ENCODE data around the gene HTR1B.

Gene HTR1B

DNA sequence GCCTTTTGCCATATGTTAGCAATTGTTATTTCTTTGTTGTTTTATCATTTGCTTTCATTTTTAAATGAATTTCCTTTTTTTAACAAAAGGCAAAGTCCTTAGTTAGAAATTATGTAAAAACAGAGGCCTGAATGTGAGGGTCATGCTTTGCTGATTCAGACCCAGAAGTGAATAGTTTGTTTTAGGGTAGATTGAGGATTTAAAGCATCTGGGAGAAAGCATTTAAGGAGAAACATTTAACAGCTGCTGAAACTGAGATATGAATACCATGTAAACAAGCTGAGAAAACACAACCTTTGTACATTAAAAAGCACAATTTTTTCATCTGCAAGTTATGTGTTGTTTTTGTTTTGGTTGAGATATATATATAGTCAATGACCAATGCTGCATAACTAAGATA lies 8.0 kb downstream of the HTR1B start:
- no peak for DNase-seq

DNA sequence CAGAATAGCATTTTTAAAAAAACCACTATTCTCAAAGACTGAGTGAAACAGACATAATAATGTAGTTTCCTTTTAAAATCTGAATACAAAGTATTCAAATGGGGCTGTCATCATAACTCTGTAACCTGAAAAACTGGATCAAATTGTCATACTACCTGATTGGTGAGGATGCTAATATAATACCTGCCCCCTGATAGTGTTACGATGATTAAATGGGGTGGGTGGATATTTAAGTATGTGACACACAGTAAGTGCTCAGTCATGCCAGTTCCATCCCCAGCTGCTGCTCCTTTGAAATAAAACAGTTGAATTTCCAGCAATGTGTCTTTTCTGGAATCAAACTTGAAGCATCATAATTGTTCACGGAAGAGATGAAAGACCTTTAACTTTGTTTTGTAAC lies 8.9 kb downstream of the HTR1B start:
- no peak for DNase-seq

DNA sequence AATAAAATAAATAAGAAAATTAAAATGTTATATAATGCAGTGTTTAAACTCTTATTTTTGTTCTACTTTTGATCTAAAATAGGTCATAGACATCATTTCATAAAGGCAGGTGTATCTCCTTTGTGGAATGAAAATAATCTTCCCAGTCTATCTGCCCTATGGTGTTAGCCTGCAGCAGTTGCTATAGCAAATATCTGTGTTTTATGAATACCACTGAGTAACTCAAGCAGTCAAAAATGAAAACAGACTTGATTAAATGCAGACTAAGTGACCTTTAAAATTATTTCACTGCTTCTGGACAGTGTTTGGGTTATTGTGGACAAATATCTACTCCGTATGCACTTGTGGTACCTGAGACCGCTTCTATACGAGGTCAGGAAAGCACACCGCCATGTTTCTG lies 11.8 kb downstream of the HTR1B start:
- DNase-seq, result no peak

DNA sequence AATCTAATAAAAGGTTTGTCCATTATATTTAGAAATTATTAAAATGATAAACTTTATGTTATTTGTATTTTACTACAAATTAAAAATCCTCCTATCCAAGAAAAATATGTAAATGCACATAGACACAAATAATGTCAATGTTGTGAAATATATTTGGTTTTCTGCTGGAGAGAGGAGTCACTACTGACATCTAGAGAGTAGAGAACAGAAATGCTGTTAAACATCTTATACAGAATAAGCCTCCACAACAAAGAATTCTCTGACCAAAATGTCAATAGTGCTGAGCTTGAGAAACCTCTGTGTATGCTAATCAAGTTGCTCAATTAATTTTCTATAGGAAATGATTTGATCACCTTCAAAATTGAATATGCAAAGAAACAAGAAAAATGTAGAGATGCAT lies 12.4 kb downstream of the HTR1B start:
- DNase-seq, result no peak

DNA sequence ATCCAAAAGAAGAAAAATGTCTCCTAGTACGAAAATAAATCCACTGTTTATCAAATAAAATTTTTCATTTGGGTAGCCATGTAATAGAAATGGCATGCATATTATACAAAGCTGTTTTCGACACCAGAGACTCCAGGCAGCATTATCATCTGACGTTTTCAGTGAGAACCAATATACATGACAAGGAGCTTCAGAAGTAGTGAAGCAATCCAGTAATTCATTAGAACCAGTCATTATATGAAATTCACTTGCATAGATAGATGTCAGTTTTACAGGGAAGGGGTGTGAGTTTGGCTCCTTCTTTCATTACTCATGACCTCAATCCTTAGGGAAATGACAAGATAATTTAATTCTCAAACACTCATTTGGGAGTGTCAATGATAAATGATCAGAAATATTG lies 14.7 kb downstream of the HTR1B start:
- DNase-seq, result no peak

DNA sequence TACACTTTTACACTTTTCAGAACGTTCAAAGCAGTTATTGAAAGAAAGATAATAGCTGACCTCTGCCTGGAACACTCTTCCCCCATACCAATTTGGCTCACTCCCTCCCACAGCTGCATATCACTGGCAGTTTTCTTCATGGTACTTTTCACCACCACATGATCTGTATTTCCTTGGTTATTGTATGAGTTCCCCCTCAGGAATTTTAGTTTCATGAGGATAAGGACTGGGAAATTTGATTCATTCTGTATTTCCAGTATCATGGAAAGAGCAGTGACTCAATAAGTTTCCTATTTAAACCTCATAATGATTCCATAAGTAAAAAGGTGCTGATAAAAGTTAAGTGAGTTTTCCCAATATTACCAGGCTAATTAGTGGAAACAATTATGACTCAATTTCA lies 16.0 kb downstream of the HTR1B start:
- no peak for DNase-seq

DNA sequence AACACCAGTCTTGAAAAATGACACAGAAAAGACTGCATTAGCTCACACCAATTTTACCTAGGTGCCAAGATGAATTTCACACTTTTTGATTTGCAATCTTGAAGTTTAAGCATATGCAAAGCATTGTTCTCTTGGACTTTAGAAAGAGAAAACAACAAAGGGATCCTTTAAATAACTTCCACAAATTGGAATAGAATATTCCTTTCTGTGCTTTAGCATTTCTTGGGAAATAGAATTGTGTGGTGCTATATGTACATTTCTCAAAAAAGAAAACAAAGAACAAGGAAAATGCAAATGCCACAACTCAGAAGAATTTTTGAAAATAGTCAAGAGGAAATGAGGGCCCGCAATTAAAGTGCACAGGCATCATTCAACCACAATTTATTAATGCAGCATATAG lies 17.0 kb downstream of the HTR1B start:
- DNase-seq, result no peak

DNA sequence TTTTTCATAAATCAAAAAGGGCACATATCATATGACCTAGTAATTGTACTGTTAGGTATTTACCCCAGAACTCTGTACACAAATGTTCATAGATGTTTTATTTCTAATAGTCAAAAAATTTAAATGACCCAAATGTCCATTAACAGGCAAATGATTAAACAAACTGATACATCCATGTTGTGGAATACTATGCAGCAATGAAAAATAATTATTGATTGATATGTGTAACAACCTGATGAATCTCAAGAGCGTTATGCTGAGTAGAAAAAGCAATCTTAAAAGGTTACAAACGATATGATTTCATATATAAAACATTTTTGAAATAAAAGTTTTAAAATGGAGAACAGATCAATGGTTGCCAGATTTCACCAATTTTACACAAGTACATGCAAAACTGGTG lies 18.1 kb downstream of the HTR1B start:
- DNase-seq, result no peak

DNA sequence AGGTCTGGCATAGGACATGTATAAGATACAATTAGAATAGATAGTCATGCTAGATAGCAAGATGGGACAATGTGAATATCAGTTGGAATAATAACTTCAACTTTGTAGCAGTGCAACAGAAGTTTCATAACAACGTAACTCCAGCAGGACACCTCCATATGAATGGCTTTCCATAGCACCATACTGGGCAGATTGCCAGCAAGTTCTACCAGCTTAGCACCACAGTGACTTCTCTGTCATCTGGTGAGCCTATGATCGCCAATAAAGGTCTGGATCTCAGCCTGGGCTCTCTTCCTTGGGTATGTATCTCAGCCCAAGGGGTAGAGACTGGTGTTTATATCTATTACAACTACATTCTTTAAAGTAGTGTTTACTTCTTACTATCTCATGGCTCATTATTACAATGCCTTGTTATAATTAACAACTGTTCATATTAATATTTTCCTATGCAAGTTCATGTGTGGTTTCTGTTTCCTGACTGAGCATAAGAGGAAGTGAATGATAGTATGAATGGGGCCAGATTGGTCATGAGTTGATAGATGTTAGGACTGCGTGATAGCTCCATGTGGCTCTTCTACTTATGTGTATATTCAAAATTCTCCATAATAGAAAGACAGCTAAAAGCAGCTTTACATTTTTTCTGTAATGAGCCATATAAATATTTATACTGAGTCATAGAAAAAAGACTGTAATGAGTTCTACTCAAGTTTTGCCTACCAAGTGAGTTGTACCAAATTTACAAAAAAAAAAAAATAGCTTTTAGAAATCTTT lies 22.9 kb downstream of the HTR1B start:
- DNase-seq, result peak; percentile 19

DNA sequence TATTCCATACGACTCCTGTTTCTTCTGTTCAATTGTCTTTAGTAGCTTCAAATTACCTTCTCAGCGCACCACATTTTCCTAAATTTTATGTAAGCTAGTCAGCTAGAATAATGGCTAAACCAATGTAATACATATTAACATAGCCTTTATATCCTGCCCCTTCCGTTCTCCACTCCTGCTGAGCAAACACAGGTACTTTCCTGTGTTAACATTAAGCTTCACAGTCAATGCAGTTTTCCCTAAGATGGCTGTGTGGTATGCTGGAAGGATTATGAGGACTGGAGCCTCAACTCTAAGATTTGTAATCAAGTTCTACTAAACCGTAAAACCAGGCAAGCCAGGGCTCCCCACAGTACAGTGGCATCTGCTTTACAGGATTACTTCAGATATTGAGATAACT lies 29.4 kb downstream of the HTR1B start:
- no peak for DNase-seq

DNA sequence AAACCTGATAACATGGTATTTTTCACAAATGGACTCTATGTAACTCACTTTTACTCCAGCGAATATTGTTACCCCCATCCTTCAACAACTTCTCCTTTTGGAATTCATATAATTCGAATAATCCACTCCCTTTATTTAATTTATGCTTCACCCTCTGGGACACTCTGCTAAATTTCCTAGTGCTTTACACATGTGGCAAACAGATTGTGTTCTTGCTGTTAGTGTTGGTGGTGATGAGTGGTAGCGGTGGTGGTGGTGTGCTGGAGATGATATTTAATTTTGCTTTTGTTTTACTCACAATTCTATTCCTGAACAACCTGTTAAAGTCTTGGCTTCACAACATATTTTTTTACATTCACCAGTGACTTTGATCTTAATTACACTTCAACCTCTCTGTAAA lies 32.8 kb downstream of the HTR1B start:
- DNase-seq, result no peak

DNA sequence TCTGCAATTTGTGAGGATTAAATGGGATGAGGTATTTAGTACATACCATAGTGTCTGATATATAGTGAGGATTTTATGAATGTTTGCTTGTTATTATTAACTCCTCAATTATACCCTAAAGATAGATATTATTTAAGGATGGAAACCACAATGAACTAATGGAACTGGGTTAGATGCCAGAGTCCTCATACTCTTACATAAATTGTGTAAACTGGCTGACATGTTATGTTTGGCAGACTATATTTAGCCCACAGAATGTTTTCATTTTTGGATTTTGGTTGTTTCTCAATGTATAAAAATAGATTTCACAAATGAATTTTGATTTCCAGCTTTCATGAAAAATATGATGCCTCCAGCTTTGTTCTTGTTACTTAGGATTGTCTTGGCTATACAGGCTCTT lies 37.6 kb downstream of the HTR1B start:
- DNase-seq, result no peak

DNA sequence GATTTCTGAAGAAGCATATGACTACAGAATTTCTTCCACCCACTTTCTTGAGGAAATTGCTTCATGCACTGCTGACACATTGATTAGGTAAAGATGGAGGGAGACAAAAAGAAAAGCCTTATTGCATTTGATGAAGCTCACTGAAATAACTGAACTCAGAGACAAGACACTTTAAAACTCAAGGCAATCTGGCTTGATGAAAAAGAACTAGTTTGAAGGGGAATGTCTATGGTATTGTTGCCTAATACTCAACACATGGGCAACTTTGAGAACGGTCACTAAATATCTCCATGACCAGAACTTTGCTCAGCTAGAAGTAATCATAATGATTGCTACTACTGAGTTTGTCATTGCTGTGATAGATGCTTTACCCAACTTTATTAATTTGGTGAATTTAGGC lies 38.1 kb downstream of the HTR1B start:
- no peak for DNase-seq

DNA sequence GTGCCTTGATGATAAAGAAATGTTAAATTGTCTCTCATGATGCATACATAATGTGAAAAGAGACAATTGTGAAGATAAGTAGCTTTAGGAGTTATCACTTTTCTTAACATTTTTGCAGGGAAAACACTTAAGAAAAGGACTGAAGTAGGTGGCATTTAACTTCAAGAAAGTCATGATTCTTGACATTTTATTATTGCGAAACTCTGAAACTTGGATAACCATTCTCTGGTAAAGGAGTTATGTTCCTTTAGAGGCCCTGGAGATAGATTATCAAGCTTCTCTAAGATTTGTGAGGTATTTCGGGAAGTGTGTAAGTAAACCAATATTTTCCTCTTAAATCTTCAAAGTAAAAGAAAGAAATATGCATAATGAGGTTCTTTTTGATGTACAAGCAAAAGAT lies 38.5 kb downstream of the HTR1B start:
- no peak for DNase-seq

DNA sequence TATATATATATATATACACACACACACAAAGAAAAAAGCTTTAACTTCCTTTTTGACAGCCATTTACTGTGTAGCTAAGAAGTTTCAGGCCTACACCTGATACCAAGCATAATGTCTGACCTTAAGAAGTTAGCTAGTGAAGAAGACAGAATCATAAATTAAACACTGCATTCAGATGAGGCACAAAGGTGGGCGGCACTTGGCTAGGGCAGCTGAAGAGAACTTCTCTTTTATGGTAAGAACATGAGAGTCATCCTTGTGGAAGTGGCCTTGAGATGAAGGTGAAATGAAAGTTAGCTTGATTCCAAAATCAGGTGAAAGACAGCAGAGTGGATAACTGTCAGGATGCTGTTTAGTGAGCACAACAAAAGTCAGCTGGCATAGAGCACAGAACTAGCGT lies 46.5 kb downstream of the HTR1B start:
- DNase-seq, result no peak

DNA sequence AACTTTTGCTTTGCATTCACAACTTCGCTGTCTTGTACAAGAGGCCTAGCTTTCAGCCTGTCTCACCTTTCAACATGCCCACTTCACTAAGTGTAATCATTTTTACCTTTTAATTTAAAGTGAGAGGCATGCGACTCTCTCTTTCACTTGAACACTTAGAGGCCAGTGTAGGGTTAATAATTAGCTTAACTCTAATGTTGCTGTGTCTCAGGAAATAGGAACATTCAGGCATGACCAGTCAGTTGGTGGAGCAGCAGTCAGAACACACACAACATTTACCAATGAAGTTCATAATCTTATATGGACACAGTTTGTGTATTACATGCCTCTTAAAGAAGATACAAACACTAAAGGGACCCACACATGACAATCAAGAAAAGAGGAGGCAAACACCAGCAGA lies 47.6 kb downstream of the HTR1B start:
- no peak for DNase-seq
